GM12801 (cell line): ENCODE measurements around the gene ZSCAN30.

Experiments used
- CTCF ChIP-seq: IDR thresholded peaks from one replicate; pipeline ENCODE4 v1.5.1; 2011; ENCODE audit warnings: control low read depth; ENCODE audit not compliant: insufficient read length; ENCODE audit errors: extremely low read depth

Gene ZSCAN30

GRCh38 chr18:35278969-35279368 lies 11.1 kb downstream of the ZSCAN30 start:
- TF ChIP-seq CTCF = no peak

GRCh38 chr18:35278085-35278484 lies 11.9 kb downstream of the ZSCAN30 start:
- TF ChIP-seq CTCF = no peak

- TF ChIP-seq CTCF = no peak
These were observed 12.4 kb downstream of the ZSCAN30 start for GRCh38 chr18:35277633-35278032.

GRCh38 chr18:35276267-35276666 lies 13.8 kb downstream of the ZSCAN30 start:
- no peak for TF ChIP-seq CTCF

- TF ChIP-seq CTCF = no peak
These were observed 18.4 kb downstream of the ZSCAN30 start for GRCh38 chr18:35271656-35272055.

GRCh38 chr18:35268821-35269220 lies 21.2 kb downstream of the ZSCAN30 start:
- no peak for TF ChIP-seq CTCF

- no peak for TF ChIP-seq CTCF
These were observed 22.2 kb downstream of the ZSCAN30 start for GRCh38 chr18:35267809-35268208.

GRCh38 chr18:35267161-35267651 lies 22.8 kb downstream of the ZSCAN30 start:
- no peak for TF ChIP-seq CTCF
